PFSK-1 (cell line): Measurements from ENCODE around the gene TMEM140.

ENCODE experiments used
- POLR2AphosphoS5 ChIP-seq: IDR thresholded peaks from 2 replicates; pipeline ENCODE4 v1.6.1; 2012; ENCODE audit warnings: low read depth, mild to moderate bottlenecking, control low read depth, low read length, moderate library complexity
- REST ChIP-seq, 2 experiments: IDR thresholded peaks; 2 replicates each; pipeline versions ENCODE4 v1.6.1 to v1.8.0; 2011 to 2012; ENCODE audit warnings: low read depth in 2 of 2, low read length in 2 of 2, control low read depth in 1 of 2, inconsistent platforms in 1 of 2, mild to moderate bottlenecking in 1 of 2, moderate library complexity in 1 of 2; ENCODE audit not compliant: insufficient read depth in 1 of 2
- TAF1 ChIP-seq: IDR thresholded peaks from 2 replicates; pipeline ENCODE4 v1.6.1; 2012; ENCODE audit warnings: low read length, control low read depth, borderline replicate concordance; ENCODE audit not compliant: insufficient read depth

- peak in 1 of 2 experiments; percentile 20; a peak in 2 of 4 replicates for TF ChIP-seq REST (IDR thresholded peaks at IDR 0.05; ENCODE audit: insufficient read depth in 1 of 2, low read depth in 2 of 2, low read length in 2 of 2)
- TF ChIP-seq TAF1: peak; percentile 25; the same call in 1 of the 2 replicates
- peak; percentile 83 for TF ChIP-seq POLR2AphosphoS5
Observed at GRCh38 chr7:135170274-135170997, 22.6 kb downstream of the TMEM140 start, which contains the start of gene CYREN.
